Neural crest cell (in vitro differentiated cells): ENCODE data around the gene PHTF2. TPM values are rescaled to one million over a fixed set of nuclear protein-coding genes. Genes with fewer than 3 reads are reported as not detected.

Experiments
- DNase-seq: peaks from one replicate; pipeline ENCODE4 v3.0.0; 2021; ENCODE audit warnings: low read depth, mixed read lengths, low spot score
- H3K27ac Mint-ChIP-seq: one replicate; pipeline ENCODE4 v1.8.0; 2021; ENCODE audit warnings: mild to moderate bottlenecking, mixed read lengths; ENCODE audit not compliant: unreplicated experiment
- H3K27me3 Mint-ChIP-seq: 2 replicates; pipeline ENCODE4 v1.8.0; 2021; ENCODE audit warnings: low read depth, mild to moderate bottlenecking, mixed read lengths
- H3K36me3 Mint-ChIP-seq: 2 replicates; pipeline ENCODE4 v1.8.0; 2021; ENCODE audit warnings: low read depth, mild to moderate bottlenecking, mixed read lengths
- H3K4me1 Mint-ChIP-seq: 2 replicates; pipeline ENCODE4 v1.8.0; 2021; ENCODE audit warnings: mixed read lengths
- H3K4me3 Mint-ChIP-seq: one replicate; pipeline ENCODE4 v1.8.0; 2021; ENCODE audit warnings: mild to moderate bottlenecking, mixed read lengths
- H3K9me3 Mint-ChIP-seq: 2 replicates; pipeline ENCODE4 v1.8.0; 2021; ENCODE audit warnings: mixed read lengths
- total RNA-seq: library from RNA; stranded (reverse); gene quantifications from 2 replicates; pipeline ENCODE4 v1.2.1, GENCODE V29; 2021
- TF ChIP-seq, protein P1 (sequence below): fragments of 200-600 bp; sonication (generic); conservative IDR thresholded peaks from 2 replicates; pipeline ENCODE4 v1.5.0; 2021; ENCODE audit warnings: antibody characterized with exemption, mild to moderate bottlenecking

PHTF2 gene
- total RNA-seq, 1 donor from 2014 or later = 19.8 TPM

DNA sequence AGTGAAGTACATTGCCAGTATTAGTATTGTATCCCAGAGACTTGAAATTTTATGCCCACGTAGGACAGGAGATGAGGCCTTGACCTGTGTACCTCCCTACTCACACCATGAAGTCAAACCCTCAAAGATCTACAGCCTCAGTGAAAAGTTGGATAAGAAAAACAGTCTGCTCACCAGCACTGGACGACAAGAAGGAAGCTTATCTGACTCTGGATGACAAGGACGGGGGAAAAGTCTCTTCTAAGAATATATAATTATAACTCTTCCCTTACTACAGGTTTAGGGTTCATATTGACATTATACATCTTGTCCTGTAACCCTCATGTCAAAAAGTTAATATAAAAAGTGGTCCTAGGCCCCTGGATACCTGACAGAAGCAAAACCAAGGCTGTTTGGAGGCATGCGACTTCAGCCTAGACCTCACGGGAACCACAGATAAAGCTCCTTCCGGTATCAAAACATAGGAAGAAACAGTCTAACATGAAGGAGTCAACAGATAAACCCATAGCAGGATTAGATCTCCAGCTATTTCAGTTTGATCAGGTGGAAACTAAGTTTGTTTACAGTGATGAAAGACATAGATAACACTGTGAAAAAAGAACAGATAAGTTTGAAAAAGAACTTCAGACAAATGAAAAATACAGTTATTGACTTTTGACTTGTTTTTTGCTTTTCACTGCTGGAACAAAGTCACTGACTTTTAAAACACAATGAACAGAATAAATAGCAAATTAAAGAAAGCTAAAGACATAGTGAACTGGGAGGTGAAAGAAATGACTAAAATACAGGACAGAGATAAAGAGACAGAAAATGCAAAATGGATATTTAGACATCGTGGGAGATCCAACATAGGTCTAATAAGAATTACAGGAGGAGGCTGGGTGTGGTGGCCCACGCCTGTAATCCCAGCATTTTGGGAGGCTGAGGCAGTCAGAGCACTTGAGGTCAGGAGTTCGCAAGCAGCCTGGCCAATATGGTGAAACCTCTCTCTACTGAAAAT is 145.9 kb downstream of the PHTF2 start:
- no peak for DNase-seq
- TF ChIP-seq, protein P1, sequence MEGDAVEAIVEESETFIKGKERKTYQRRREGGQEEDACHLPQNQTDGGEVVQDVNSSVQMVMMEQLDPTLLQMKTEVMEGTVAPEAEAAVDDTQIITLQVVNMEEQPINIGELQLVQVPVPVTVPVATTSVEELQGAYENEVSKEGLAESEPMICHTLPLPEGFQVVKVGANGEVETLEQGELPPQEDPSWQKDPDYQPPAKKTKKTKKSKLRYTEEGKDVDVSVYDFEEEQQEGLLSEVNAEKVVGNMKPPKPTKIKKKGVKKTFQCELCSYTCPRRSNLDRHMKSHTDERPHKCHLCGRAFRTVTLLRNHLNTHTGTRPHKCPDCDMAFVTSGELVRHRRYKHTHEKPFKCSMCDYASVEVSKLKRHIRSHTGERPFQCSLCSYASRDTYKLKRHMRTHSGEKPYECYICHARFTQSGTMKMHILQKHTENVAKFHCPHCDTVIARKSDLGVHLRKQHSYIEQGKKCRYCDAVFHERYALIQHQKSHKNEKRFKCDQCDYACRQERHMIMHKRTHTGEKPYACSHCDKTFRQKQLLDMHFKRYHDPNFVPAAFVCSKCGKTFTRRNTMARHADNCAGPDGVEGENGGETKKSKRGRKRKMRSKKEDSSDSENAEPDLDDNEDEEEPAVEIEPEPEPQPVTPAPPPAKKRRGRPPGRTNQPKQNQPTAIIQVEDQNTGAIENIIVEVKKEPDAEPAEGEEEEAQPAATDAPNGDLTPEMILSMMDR = no peak
- Mint-ChIP-seq H3K27ac (no peak overlapping the region), H3K4me3 (no peak overlapping the region), H3K36me3 (no peaks in the 10 kb centered on the region), H3K4me1 (no peaks in the 10 kb centered on the region), H3K27me3 (no peaks in the 10 kb centered on the region), H3K9me3 (no peaks in the 10 kb centered on the region)

DNA sequence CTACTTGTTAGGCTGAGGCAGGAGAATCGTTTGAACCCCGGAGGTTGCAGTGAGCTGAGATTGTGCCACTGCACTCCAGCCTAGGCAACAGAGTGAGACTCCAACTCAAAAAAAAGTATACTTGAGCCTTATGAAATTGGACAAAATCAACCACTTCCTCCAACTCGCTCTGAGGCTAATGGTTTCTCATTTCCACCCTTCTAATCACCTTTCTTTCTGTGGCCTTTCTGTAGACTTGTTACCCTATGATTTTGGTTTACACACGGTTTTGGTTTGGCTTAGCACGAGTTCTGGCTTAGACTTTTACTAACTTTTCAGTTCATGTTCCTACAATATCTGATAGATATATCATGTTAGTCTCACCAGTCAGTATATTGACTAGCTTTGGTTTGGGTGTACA is 152.0 kb downstream of the PHTF2 start:
- no peaks in the 10 kb centered on the region for H3K4me1 Mint-ChIP-seq
- no peak for DNase-seq
- TF ChIP-seq, protein P1 = no peak
- no peak overlapping the region for H3K27ac Mint-ChIP-seq
- H3K9me3 Mint-ChIP-seq = no peaks in the 10 kb centered on the region
- no peaks in the 10 kb centered on the region for H3K36me3 Mint-ChIP-seq
- H3K27me3 Mint-ChIP-seq = no peaks in the 10 kb centered on the region
- H3K4me3 Mint-ChIP-seq = no peak overlapping the region

DNA sequence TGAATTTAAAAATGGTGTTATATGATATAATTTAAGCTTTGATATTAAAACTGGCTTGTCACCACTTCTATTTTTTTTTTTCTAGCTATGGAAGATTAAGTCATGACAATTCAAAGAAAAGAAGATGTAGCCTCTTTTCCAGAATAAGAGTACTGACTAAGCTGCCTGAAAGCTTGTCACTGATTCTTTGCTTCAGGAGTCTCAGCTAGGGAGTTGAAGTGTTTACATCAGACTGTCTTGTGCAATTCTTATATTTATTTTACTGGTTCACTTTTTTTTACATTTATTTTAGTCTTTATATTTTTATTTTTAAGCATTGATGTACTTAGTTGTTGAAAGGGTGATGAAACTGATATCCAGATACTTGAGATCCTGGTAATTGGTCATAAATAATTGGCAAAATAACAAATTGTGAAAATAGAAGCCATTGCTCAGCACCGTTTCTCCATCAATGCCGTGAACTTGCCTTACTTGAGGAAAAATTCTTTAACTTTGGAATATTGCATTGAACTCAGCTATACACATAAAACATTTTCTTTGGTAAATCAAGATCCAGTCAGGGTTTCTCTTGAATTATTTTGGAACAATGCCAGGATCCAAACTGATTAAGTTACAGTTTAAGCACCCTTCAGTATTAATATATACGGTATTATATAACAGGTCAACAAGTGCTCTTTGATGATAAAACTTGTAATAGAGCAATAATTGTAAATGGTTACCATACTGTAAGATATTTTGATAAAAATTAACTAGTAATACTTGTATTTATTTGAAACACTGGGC is 156.4 kb downstream of the PHTF2 start:
- no peaks in the 10 kb centered on the region for H3K4me1 Mint-ChIP-seq
- no peak overlapping the region for H3K27ac Mint-ChIP-seq
- H3K9me3 Mint-ChIP-seq = no peaks in the 10 kb centered on the region
- TF ChIP-seq, protein P1 = no peak
- no peak overlapping the region for H3K4me3 Mint-ChIP-seq
- no peaks in the 10 kb centered on the region for H3K36me3 Mint-ChIP-seq
- H3K27me3 Mint-ChIP-seq = no peaks in the 10 kb centered on the region
- no peak for DNase-seq

DNA sequence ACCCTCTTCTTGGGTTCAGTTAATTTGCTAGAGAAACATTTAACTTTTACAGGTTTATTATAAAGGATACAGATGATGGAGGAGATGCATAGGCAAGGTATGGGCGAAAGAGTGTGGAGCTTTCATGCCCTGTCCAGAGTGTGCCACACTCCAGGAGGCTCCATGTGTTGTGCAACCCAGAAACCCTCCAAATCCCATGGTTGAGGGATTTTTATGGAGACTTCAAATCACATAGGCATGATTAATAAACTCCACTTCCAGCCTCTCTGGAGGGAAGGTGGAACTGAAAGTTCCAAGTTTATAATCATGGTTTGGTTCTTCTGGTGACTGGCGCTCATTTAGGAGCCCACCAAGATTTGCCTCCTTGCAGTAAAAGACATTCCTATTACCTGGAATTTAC is 159.9 kb downstream of the PHTF2 start:
- H3K4me3 Mint-ChIP-seq = no peak overlapping the region

DNA sequence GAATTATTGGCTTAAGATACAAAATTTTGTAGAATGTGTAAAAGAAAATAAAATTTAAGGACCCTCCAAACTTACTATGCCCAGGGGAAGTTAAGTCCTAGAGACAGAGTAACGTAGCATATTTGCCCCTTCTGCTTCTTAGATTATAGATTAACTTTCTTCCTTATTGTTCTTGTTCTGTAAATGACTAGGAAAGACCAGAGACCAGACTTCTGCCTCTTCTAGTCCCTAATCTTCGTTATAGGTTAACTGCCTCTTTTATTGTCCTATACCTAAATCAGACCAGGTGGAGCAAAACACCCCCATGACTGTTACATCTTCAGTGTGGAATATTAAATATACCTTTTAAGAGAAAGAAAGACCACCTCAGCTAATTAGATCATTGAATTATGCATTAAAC is 160.5 kb downstream of the PHTF2 start:
- H3K27me3 Mint-ChIP-seq = no peaks in the 10 kb centered on the region

More for the DNA sequence above, 159.9 kb downstream of the PHTF2 start:
- DNase-seq = no peak
- H3K4me1 Mint-ChIP-seq = no peaks in the 10 kb centered on the region
- no peaks in the 10 kb centered on the region for H3K36me3 Mint-ChIP-seq
- no peaks in the 10 kb centered on the region for H3K27me3 Mint-ChIP-seq
- TF ChIP-seq, protein P1 = no peak
- H3K9me3 Mint-ChIP-seq = no peaks in the 10 kb centered on the region
- H3K27ac Mint-ChIP-seq = no peak overlapping the region

More for the DNA sequence above, 160.5 kb downstream of the PHTF2 start:
- H3K36me3 Mint-ChIP-seq = no peaks in the 10 kb centered on the region
- H3K4me3 Mint-ChIP-seq = no peak overlapping the region
- H3K27ac Mint-ChIP-seq = no peak overlapping the region
- no peaks in the 10 kb centered on the region for H3K4me1 Mint-ChIP-seq
- no peaks in the 10 kb centered on the region for H3K9me3 Mint-ChIP-seq
- no peak for DNase-seq
- TF ChIP-seq, protein P1 = no peak
